Uterus (tissue), 2 donors: ENCODE data around the gene ARFGAP2.

Experiments used
- CTCF ChIP-seq, 4 experiments: fragments of 200-600 bp in 2 of 4; fragments of 450-650 bp in 2 of 4; sonication (generic) in 2 of 4; IDR thresholded peaks; one replicate each; pipeline ENCODE4 v1.5.1; 2016 to 2019; ENCODE audit warnings: antibody characterized with exemption in 4 of 4, mild to moderate bottlenecking in 2 of 4, moderate library complexity in 1 of 4
- POLR2A ChIP-seq, 2 donors: fragments of 450-650 bp; IDR thresholded peaks; one replicate each; pipeline ENCODE4 v1.6.1; 2016; ENCODE audit warnings: antibody characterized with exemption in 2 of 2, mild to moderate bottlenecking in 1 of 2, moderate library complexity in 1 of 2

- TF ChIP-seq CTCF (IDR thresholded peaks at IDR 0.05) (no peak), POLR2A (IDR thresholded peaks at IDR 0.05) (no peak)
Observed at GRCh38 chr11:47163193-47163592, 13.5 kb downstream of the ARFGAP2 start.
